ENCODE measurements around the gene ASXL3. TPM values are rescaled to one million over a fixed set of nuclear protein-coding genes. Genes with fewer than 3 reads are reported as not detected.

Gene ASXL3
- polyA plus RNA-seq, 4 donors = 5.5 to 6.6 (median 6.4) TPM

Other genes starting within 250 kb of the ASXL3 start
- gene CCDC178, start 137.5 kb upstream of the ASXL3 start, polyA plus RNA-seq (ENCODE audit: insufficient read length in 4 of 4) = 1 to 10 TPM; 1.7 to 2.4 (median 1.8) TPM

Data from right renal pelvis (tissue), 4 donors.